ENCODE measurements around the gene DTNB.

The DTNB gene

GRCh38 chr2:25386971-25387875 is 286.2 kb downstream of the DTNB start:
- no peak for DNase-seq (ENCODE audit: low spot score)

- no peak for DNase-seq (ENCODE audit: low spot score)
Measured at GRCh38 chr2:25385910-25386309, 287.5 kb downstream of the DTNB start.

GRCh38 chr2:25383806-25384205 is 289.6 kb downstream of the DTNB start:
- DNase-seq (ENCODE audit: low spot score) = no peak

GRCh38 chr2:25381502-25381901 is 291.9 kb downstream of the DTNB start:
- no peak for DNase-seq (ENCODE audit: low spot score)

- DNase-seq (ENCODE audit: low spot score) = no peak
Measured at GRCh38 chr2:25380586-25381375, 292.6 kb downstream of the DTNB start.

GRCh38 chr2:25380023-25380422 is 293.4 kb downstream of the DTNB start:
- DNase-seq (ENCODE audit: low spot score) = no peak

- DNase-seq (ENCODE audit: low spot score) = no peak
Measured at GRCh38 chr2:25379535-25379934, 293.8 kb downstream of the DTNB start.

GRCh38 chr2:25378731-25379490 is 294.5 kb downstream of the DTNB start:
- DNase-seq (ENCODE audit: low spot score) = no peak

GRCh38 chr2:25377822-25378421 is 295.5 kb downstream of the DTNB start:
- DNase-seq (ENCODE audit: low spot score) = no peak

- peak; percentile 92 for DNase-seq (ENCODE audit: low spot score)
Measured at GRCh38 chr2:25376750-25377621, 296.4 kb downstream of the DTNB start.

- no peak for DNase-seq (ENCODE audit: low spot score)
Measured at GRCh38 chr2:25375989-25376545, 297.3 kb downstream of the DTNB start.

GRCh38 chr2:25375371-25375988 is 297.9 kb downstream of the DTNB start:
- DNase-seq (ENCODE audit: low spot score) = no peak

- DNase-seq (ENCODE audit: low spot score) = no peak
Measured at GRCh38 chr2:25374827-25375226, 298.6 kb downstream of the DTNB start.

GRCh38 chr2:25374411-25374810 is 299.0 kb downstream of the DTNB start:
- DNase-seq (ENCODE audit: low spot score) = no peak

- DNase-seq (ENCODE audit: low spot score) = no peak
Measured at GRCh38 chr2:25373269-25373981, 300.0 kb downstream of the DTNB start.

- DNase-seq (ENCODE audit: low spot score) = no peak
Measured at GRCh38 chr2:25372405-25373268, 300.7 kb downstream of the DTNB start.

- DNase-seq (ENCODE audit: low spot score) = no peak
Measured at GRCh38 chr2:25371253-25372241, 301.8 kb downstream of the DTNB start.

Data from AG08396 (cell line).